Smooth muscle cell (in vitro differentiated cells): ENCODE results near the gene NTN1. TPM values are rescaled to one million over a fixed set of nuclear protein-coding genes. Genes with fewer than 3 reads are reported as not detected.
A peak's percentile ranks its signal among the peaks of the same experiment; 100 is the strongest.
"Not testable (repeated sequence)": the region's sequence is repeated elsewhere in the genome, so short reads cannot be mapped to it uniquely, and the experiment has no call there.

Source experiments
- DNase-seq: peaks from one replicate; lab custom pipeline; 2025; ENCODE audit not compliant: unreplicated experiment; lab: John Stamatoyannopoulos, UW
- H2AFZ ChIP-seq: fragments of 200-600 bp; sonication (generic); 2 replicates; pipeline ENCODE4 v1.6.0; 2016; ENCODE audit warnings: antibody characterized with exemption, low read depth, mild to moderate bottlenecking
- H3F3A ChIP-seq: fragments of 200-600 bp; sonication (generic); 2 replicates; pipeline ENCODE4 v1.6.0; 2017; ENCODE audit warnings: antibody characterized with exemption, low read depth
- H3K27ac ChIP-seq: fragments of 200-600 bp; sonication (generic); 2 replicates; pipeline ENCODE4 v1.5.1; 2016; ENCODE audit warnings: low read depth, mild to moderate bottlenecking
- H3K27me3 ChIP-seq: fragments of 200-600 bp; sonication (generic); 2 replicates; pipeline ENCODE4 v1.6.1; 2016; ENCODE audit warnings: low read depth, mild to moderate bottlenecking
- H3K36me3 ChIP-seq: fragments of 200-600 bp; sonication (generic); 2 replicates; pipeline ENCODE4 v1.5.1; 2016; ENCODE audit warnings: low read depth
- H3K4me1 ChIP-seq: fragments of 200-600 bp; sonication (generic); 2 replicates; pipeline ENCODE4 v1.5.1; 2016; ENCODE audit warnings: low read depth
- H3K4me2 ChIP-seq: fragments of 200-600 bp; sonication (generic); 2 replicates; pipeline ENCODE4 v1.6.0; 2016; ENCODE audit warnings: mild to moderate bottlenecking
- H3K4me3 ChIP-seq: fragments of 200-600 bp; sonication (generic); 2 replicates; pipeline ENCODE4 v1.5.1; 2016; ENCODE audit warnings: mild to moderate bottlenecking
- H3K79me2 ChIP-seq: fragments of 200-600 bp; sonication (generic); 2 replicates; pipeline ENCODE4 v1.6.0; 2016; ENCODE audit warnings: low read depth, mild to moderate bottlenecking
- H3K9ac ChIP-seq: fragments of 200-600 bp; sonication (generic); 2 replicates; pipeline ENCODE4 v1.6.0; 2016; ENCODE audit warnings: low read depth
- H3K9me3 ChIP-seq: fragments of 200-600 bp; sonication (generic); replicated peaks from 2 replicates; pipeline ENCODE4 v1.5.1; 2016; ENCODE audit warnings: low read depth
- H4K20me1 ChIP-seq: fragments of 200-600 bp; sonication (generic); 2 replicates; pipeline ENCODE4 v1.6.0; 2016; ENCODE audit warnings: low read depth
- WGBS: methylation state at CpG from one replicate; pipeline ENCODE4 v1.1.7; 2016; ENCODE audit warnings: low lambda C conversion rate; 5-methylcytosine and 5-hydroxymethylcytosine counted together
- polyA plus RNA-seq: library from polyadenylated mRNA; unstranded; fragments of >200 nt; fragmentation: Nextera tagmentation; extraction: Ambion mirVana; gene quantifications from 2 replicates; pipeline ENCODE4 v1.2.1, GENCODE V29; 2016
- total RNA-seq: library from RNA; depleted of rRNA; stranded (reverse); fragments of >200 nt; gene quantifications from 2 replicates; pipeline ENCODE4 v1.2.3, GENCODE V29; 2014
- TF ChIP-seq, protein P1 (sequence below): fragments of 200-600 bp; sonication (generic); IDR thresholded peaks from 2 replicates; pipeline ENCODE4 v1.5.1; 2017; ENCODE audit warnings: borderline replicate concordance, mild to moderate bottlenecking, antibody characterized with exemption; ENCODE audit not compliant: insufficient read depth, poor library complexity, severe bottlenecking

Gene NTN1
- total and polyA plus RNA-seq, 2 experiments from 2014 or later = 0.07 to 0.72 TPM

DNA sequence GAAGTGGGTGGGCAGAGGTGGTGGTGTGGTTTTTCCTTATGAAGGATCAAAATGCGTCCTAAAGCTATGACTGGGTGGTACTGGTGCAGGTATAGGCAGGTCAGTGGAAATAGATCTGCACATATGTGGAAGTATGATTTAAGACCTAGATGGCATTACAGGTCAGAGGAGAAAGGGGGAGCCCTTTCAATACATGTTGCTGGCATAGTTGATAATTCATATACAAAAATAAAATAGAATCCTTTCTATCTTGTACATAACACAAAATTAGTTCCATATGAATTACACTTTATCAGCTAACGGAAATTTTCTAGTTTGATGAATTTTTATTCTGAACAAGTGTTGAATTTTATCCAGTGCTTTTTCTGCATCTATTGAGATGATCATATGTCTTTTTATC lies 35.0 kb upstream of the NTN1 start:
- H2AFZ ChIP-seq = no peak overlapping the region
- no peak overlapping the region for H3K9ac ChIP-seq
- H3K4me1 ChIP-seq = no peaks in the 10 kb centered on the region
- TF ChIP-seq, protein P1, sequence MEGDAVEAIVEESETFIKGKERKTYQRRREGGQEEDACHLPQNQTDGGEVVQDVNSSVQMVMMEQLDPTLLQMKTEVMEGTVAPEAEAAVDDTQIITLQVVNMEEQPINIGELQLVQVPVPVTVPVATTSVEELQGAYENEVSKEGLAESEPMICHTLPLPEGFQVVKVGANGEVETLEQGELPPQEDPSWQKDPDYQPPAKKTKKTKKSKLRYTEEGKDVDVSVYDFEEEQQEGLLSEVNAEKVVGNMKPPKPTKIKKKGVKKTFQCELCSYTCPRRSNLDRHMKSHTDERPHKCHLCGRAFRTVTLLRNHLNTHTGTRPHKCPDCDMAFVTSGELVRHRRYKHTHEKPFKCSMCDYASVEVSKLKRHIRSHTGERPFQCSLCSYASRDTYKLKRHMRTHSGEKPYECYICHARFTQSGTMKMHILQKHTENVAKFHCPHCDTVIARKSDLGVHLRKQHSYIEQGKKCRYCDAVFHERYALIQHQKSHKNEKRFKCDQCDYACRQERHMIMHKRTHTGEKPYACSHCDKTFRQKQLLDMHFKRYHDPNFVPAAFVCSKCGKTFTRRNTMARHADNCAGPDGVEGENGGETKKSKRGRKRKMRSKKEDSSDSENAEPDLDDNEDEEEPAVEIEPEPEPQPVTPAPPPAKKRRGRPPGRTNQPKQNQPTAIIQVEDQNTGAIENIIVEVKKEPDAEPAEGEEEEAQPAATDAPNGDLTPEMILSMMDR = no peak
- no peaks in the 10 kb centered on the region for H4K20me1 ChIP-seq
- no peaks in the 10 kb centered on the region for H3K36me3 ChIP-seq
- H3F3A ChIP-seq = no peaks in the 10 kb centered on the region
- H3K27me3 ChIP-seq = no peaks in the 10 kb centered on the region
- no peaks in the 10 kb centered on the region for H3K79me2 ChIP-seq
- WGBS = 90% methylated on average over 2 of the region's 2 CpGs
- no peak overlapping the region for H3K27ac ChIP-seq
- H3K4me2 ChIP-seq = no peak overlapping the region
- no peak for DNase-seq
- no peak overlapping the region for H3K4me3 ChIP-seq
- H3K9me3 ChIP-seq = no peaks in the 10 kb centered on the region

DNA sequence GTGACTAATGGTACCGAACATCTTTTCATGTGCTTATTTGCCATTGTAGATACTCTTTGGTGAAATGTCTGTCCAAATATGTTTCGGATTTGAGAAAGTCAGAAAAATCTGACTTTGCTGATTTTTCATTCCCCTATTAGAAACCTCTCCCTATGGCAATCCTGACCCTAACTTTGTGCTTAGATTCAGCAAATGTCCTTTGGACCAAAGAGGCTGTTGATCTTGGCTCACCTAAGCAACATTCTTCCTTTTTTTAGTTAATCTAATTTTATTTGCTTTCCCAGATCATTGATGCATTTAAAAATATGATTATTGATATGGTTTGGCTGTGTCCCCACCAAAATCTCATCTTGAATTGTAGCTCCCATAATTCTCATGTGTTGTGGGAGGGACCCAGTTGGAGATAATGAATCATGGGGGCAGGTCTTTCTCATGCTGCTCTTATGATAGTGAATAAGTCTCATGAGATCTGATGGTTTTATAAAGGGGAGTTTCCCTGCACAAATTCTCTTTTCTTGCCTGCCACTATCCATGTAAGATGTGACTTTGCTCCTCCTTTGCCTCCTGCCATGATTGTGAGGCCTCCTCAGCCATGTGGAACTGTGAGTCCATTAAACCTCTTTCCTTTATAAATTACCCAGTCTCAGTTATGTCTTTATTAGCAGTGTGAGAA lies 32.9 kb upstream of the NTN1 start:
- H3K36me3 ChIP-seq, H4K20me1 ChIP-seq, H3K27ac ChIP-seq, H3F3A ChIP-seq, H3K4me3 ChIP-seq, H3K9me3 ChIP-seq, H3K9ac ChIP-seq, H3K79me2 ChIP-seq, H3K27me3 ChIP-seq, DNase-seq, H2AFZ ChIP-seq, H3K4me2 ChIP-seq, H3K4me1 ChIP-seq: not testable (repeated sequence)
- 70% methylated on average over 2 of the region's 2 CpGs for WGBS

DNA sequence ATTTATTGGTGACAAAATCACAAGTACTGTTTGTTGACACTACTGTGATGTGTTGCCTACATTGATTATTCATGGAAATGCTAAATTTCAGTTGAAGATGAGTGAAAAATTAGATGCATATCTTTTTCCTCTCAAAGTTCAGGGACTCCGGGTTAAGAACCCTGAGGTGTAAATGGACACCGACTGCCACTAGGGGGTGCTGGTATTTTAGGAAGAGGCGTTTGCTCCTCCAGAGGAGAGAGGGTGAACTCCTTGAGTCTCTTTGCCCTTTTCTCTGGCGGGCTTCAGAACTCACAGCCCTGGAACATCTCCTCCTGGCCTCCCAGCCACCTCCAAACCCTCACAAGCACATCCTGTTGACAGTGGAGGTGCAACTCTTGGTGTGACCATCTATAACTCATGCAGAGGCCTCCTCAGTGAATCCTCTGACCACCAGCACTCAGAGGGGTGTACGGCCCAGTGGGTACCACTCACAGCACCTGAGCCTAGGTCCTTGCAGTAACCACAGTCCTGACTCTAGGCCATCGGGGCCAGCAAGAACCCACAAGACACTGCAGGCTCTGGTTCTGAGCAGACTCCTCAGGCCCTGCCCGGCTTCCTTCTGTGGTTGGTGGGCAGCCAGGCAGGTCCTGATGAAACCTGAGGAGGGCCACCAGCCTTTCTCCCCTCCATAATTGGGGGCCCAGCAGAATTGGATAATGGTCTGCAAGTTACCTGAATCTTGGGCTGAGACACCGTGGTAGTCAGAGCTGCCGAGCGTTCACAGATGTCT lies 29.6 kb upstream of the NTN1 start:
- H3F3A ChIP-seq = no peaks in the 10 kb centered on the region
- no peak overlapping the region for H3K4me3 ChIP-seq
- 64% methylated on average over 10 of the region's 10 CpGs for WGBS
- no peaks in the 10 kb centered on the region for H3K9me3 ChIP-seq
- no peak overlapping the region for H3K4me2 ChIP-seq
- no peaks in the 10 kb centered on the region for H3K27me3 ChIP-seq
- no peaks in the 10 kb centered on the region for H3K36me3 ChIP-seq
- TF ChIP-seq, protein P1 = peak; percentile 67
- no peak for DNase-seq
- H3K9ac ChIP-seq = no peak overlapping the region
- no peaks in the 10 kb centered on the region for H3K4me1 ChIP-seq
- H4K20me1 ChIP-seq = no peaks in the 10 kb centered on the region
- H3K27ac ChIP-seq = no peak overlapping the region
- H2AFZ ChIP-seq = no peak overlapping the region
- H3K79me2 ChIP-seq = no peaks in the 10 kb centered on the region

DNA sequence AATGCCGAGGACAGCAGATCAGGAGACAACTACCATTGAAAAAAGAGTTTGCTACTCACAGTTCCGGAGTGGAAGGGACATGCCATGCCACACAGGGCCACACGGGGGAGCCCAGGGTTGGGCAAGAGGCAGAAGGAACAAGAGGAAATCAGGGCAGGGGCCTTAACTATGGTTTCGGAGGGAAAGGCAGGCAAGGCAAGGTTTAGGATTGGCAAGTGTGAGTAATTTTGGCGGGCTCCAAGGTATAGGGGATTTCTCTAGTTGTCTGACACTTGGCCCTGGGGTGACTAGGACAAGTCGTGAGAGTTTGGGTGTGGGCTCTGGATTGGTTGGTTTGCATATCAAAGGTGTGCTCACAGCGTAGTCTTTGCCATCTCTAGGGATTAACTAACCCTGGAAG lies 27.0 kb upstream of the NTN1 start:
- peaks cover 11% of the 10 kb centered on the region for H3K27me3 ChIP-seq
- H3K4me2 ChIP-seq = no peak overlapping the region
- no peak overlapping the region for H3K9ac ChIP-seq
- peak; percentile 13 for DNase-seq
- H4K20me1 ChIP-seq = no peaks in the 10 kb centered on the region
- H3K79me2 ChIP-seq = no peaks in the 10 kb centered on the region
- TF ChIP-seq, protein P1 = peak; percentile 82
- H3F3A ChIP-seq = no peaks in the 10 kb centered on the region
- H3K36me3 ChIP-seq = no peaks in the 10 kb centered on the region
- no peaks in the 10 kb centered on the region for H3K4me1 ChIP-seq
- H2AFZ ChIP-seq = no peak overlapping the region
- WGBS = 42% methylated on average over 7 of the region's 7 CpGs
- no peak overlapping the region for H3K27ac ChIP-seq
- no peak overlapping the region for H3K4me3 ChIP-seq
- H3K9me3 ChIP-seq = no peaks in the 10 kb centered on the region
